ENCODE data around the gene DYNC2H1.

Gene DYNC2H1

DNA sequence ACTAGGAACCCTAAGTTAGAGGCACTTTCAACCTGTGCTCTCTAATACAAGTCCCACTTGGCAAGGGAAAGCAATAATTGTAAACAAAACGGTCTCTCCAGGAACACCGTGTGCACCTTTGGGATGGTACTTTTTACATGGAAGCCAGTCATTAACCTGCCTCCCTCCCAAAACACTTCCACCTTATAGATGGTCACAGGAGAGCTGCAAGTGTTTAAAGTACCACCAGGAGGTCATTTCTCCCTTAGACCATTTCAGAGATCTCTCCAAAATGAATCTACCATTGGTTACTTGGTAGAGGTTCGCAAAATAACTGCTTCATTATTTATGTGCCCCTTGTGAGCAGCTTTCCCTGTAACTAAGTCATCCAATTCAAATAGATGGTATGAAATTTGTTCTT, 375.3 kb downstream of the DYNC2H1 start:
- Histone ChIP-seq H3K18ac (ENCODE audit: low read length) (no peak overlapping the region), H3K14ac (ENCODE audit: low read length) (no peak overlapping the region), H3K4me2 (ENCODE audit: insufficient read depth, low read length, poor library complexity, severe bottlenecking) (no peak overlapping the region), H3K27me3 (ENCODE audit: control insufficient read depth in 3 of 3, insufficient read depth in 3 of 3, low read depth in 1 of 3, low read length in 3 of 3) (no peaks in the 10 kb centered on the region), H3K9ac (ENCODE audit: low read depth, low read length, poor library complexity) (no peak overlapping the region), H2AFZ (ENCODE audit: low read length) (no peak overlapping the region), H3K4ac (ENCODE audit: low read length) (no peak overlapping the region), H4K91ac (ENCODE audit: low read depth, low read length, poor library complexity) (no peak overlapping the region), H3K4me1 (ENCODE audit: control insufficient read depth in 2 of 2, insufficient read depth in 1 of 2, low read depth in 1 of 2, low read length in 2 of 2) (no peaks in the 10 kb centered on the region), H3K4me3 (ENCODE audit: low read length in 2 of 2) (no peak overlapping the region), H2BK12ac (ENCODE audit: low read length) (no peak overlapping the region), H3K23ac (ENCODE audit: low read depth, low read length, poor library complexity) (no peak overlapping the region), H2BK120ac (ENCODE audit: low read depth, low read length) (no peak overlapping the region), H3K36me3 (replicated peaks in 1 of 2; ENCODE audit: control insufficient read depth in 2 of 2, insufficient read depth in 2 of 2, low read length in 2 of 2) (no peaks in the 10 kb centered on the region), H3K27ac (replicated peaks; ENCODE audit: low read length) (no peak overlapping the region), H4K8ac (ENCODE audit: low read depth, low read length) (no peak overlapping the region), H2BK5ac (ENCODE audit: low read length) (no peak overlapping the region), H2AK5ac (ENCODE audit: low read depth, low read length) (no peak overlapping the region), H3K79me1 (ENCODE audit: low read depth, low read length) (no peaks in the 10 kb centered on the region), H2BK15ac (ENCODE audit: low read length) (no peak overlapping the region), H3K9me3 (replicated peaks in 1 of 2; ENCODE audit: control insufficient read depth in 2 of 2, insufficient read depth in 1 of 2, low read depth in 1 of 2, low read length in 2 of 2) (no peaks in the 10 kb centered on the region)
- DNase-seq (ENCODE audit: low spot score) = no peak
- WGBS, 2 donors (ENCODE audit: extremely low coverage in 2 of 2, insufficient read length in 2 of 2, insufficient replicate concordance in 1 of 2) = no CpG with 5 or more reads among the region's 3 CpGs

- no peaks in the 10 kb centered on the region for H3K79me1 ChIP-seq (ENCODE audit: low read depth, low read length)
- H2BK12ac ChIP-seq (ENCODE audit: low read length) = no peak overlapping the region
- no peaks in the 10 kb centered on the region for H3K9me3 ChIP-seq (replicated peaks in 1 of 2; ENCODE audit: control insufficient read depth in 2 of 2, insufficient read depth in 1 of 2, low read depth in 1 of 2, low read length in 2 of 2)
- no peak overlapping the region for H3K9ac ChIP-seq (ENCODE audit: low read depth, low read length, poor library complexity)
- WGBS, 2 donors (ENCODE audit: extremely low coverage in 2 of 2, insufficient read length in 2 of 2, insufficient replicate concordance in 1 of 2) = no CpG with 5 or more reads among the region's 5 CpGs
- no peak overlapping the region for H3K4me3 ChIP-seq (ENCODE audit: low read length in 2 of 2)
- H2AFZ ChIP-seq (ENCODE audit: low read length) = no peak overlapping the region
- no peak overlapping the region for H2BK15ac ChIP-seq (ENCODE audit: low read length)
- no peak for DNase-seq (ENCODE audit: low spot score)
- H4K8ac ChIP-seq (ENCODE audit: low read depth, low read length) = no peak overlapping the region
- no peak overlapping the region for H4K91ac ChIP-seq (ENCODE audit: low read depth, low read length, poor library complexity)
- H3K4me2 ChIP-seq (ENCODE audit: insufficient read depth, low read length, poor library complexity, severe bottlenecking) = no peak overlapping the region
- H3K27me3 ChIP-seq (ENCODE audit: control insufficient read depth in 3 of 3, insufficient read depth in 3 of 3, low read depth in 1 of 3, low read length in 3 of 3) = no peaks in the 10 kb centered on the region
- no peak overlapping the region for H3K23ac ChIP-seq (ENCODE audit: low read depth, low read length, poor library complexity)
- H2AK5ac ChIP-seq (ENCODE audit: low read depth, low read length) = no peak overlapping the region
- H3K4ac ChIP-seq (ENCODE audit: low read length) = no peak overlapping the region
- no peaks in the 10 kb centered on the region for H3K4me1 ChIP-seq (ENCODE audit: control insufficient read depth in 2 of 2, insufficient read depth in 1 of 2, low read depth in 1 of 2, low read length in 2 of 2)
- no peak overlapping the region for H3K18ac ChIP-seq (ENCODE audit: low read length)
- H2BK5ac ChIP-seq (ENCODE audit: low read length) = no peak overlapping the region
- H3K36me3 ChIP-seq (replicated peaks in 1 of 2; ENCODE audit: control insufficient read depth in 2 of 2, insufficient read depth in 2 of 2, low read length in 2 of 2) = no peaks in the 10 kb centered on the region
- H2BK120ac ChIP-seq (ENCODE audit: low read depth, low read length) = no peak overlapping the region
- no peak overlapping the region for H3K14ac ChIP-seq (ENCODE audit: low read length)
- H3K27ac ChIP-seq (replicated peaks; ENCODE audit: low read length) = no peak overlapping the region
Observed at GRCh38 chr11:103486604-103487003, 377.4 kb downstream of the DYNC2H1 start.

- Histone ChIP-seq H2BK5ac (ENCODE audit: low read length) (no peak overlapping the region), H3K4ac (ENCODE audit: low read length) (no peak overlapping the region)
- WGBS, 2 donors (ENCODE audit: extremely low coverage in 2 of 2, insufficient read length in 2 of 2, insufficient replicate concordance in 1 of 2) = no CpG with 5 or more reads among the region's 4 CpGs
Observed at GRCh38 chr11:103487113-103487512, 377.9 kb downstream of the DYNC2H1 start.

DNA sequence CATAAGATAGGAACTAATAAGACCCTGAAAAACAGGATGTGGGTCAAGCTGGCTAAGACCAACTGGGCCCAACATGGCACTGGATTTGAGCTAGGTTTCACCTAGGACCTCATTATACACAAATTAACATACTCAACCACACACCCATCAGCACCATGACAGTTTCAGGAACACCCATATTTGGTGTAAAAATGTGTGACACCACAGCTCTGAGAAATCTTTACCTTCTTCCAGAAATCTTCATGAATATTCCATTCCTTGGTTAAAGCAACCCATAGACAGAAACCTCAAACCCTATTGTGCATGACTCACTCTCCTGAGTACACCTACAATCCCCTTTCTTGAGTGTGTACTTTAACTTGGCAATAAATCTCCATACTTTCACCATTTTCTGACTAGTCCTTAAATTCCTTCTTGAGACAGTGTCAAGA, 378.8 kb downstream of the DYNC2H1 start:
- no peak overlapping the region for H4K91ac ChIP-seq (ENCODE audit: low read depth, low read length, poor library complexity)
- H3K23ac ChIP-seq (ENCODE audit: low read depth, low read length, poor library complexity) = no peak overlapping the region
- no peak overlapping the region for H3K4me3 ChIP-seq (ENCODE audit: low read length in 2 of 2)
- no peaks in the 10 kb centered on the region for H3K27me3 ChIP-seq (ENCODE audit: control insufficient read depth in 3 of 3, insufficient read depth in 3 of 3, low read depth in 1 of 3, low read length in 3 of 3)
- no peak for DNase-seq (ENCODE audit: low spot score)
- H4K8ac ChIP-seq (ENCODE audit: low read depth, low read length) = no peak overlapping the region
- H3K27ac ChIP-seq (replicated peaks; ENCODE audit: low read length) = no peak overlapping the region
- H2BK5ac ChIP-seq (ENCODE audit: low read length) = no peak overlapping the region
- no peak overlapping the region for H3K18ac ChIP-seq (ENCODE audit: low read length)
- H3K9me3 ChIP-seq (replicated peaks in 1 of 2; ENCODE audit: control insufficient read depth in 2 of 2, insufficient read depth in 1 of 2, low read depth in 1 of 2, low read length in 2 of 2) = no peaks in the 10 kb centered on the region
- no peak overlapping the region for H2BK12ac ChIP-seq (ENCODE audit: low read length)
- H2AFZ ChIP-seq (ENCODE audit: low read length) = no peak overlapping the region
- no peak overlapping the region for H2BK120ac ChIP-seq (ENCODE audit: low read depth, low read length)
- H2AK5ac ChIP-seq (ENCODE audit: low read depth, low read length) = no peak overlapping the region
- no peak overlapping the region for H3K14ac ChIP-seq (ENCODE audit: low read length)
- no peaks in the 10 kb centered on the region for H3K36me3 ChIP-seq (replicated peaks in 1 of 2; ENCODE audit: control insufficient read depth in 2 of 2, insufficient read depth in 2 of 2, low read length in 2 of 2)
- no peak overlapping the region for H3K4ac ChIP-seq (ENCODE audit: low read length)
- H3K4me2 ChIP-seq (ENCODE audit: insufficient read depth, low read length, poor library complexity, severe bottlenecking) = no peak overlapping the region
- no peaks in the 10 kb centered on the region for H3K79me1 ChIP-seq (ENCODE audit: low read depth, low read length)
- no peaks in the 10 kb centered on the region for H3K4me1 ChIP-seq (ENCODE audit: control insufficient read depth in 2 of 2, insufficient read depth in 1 of 2, low read depth in 1 of 2, low read length in 2 of 2)
- no peak overlapping the region for H2BK15ac ChIP-seq (ENCODE audit: low read length)
- H3K9ac ChIP-seq (ENCODE audit: low read depth, low read length, poor library complexity) = no peak overlapping the region

More at GRCh38 chr11:103487113-103487512, 377.9 kb downstream of the DYNC2H1 start:
- Histone ChIP-seq H3K9ac (ENCODE audit: low read depth, low read length, poor library complexity) (no peak overlapping the region), H3K27me3 (ENCODE audit: control insufficient read depth in 3 of 3, insufficient read depth in 3 of 3, low read depth in 1 of 3, low read length in 3 of 3) (no peaks in the 10 kb centered on the region), H3K18ac (ENCODE audit: low read length) (no peak overlapping the region), H3K23ac (ENCODE audit: low read depth, low read length, poor library complexity) (no peak overlapping the region), H2AK5ac (ENCODE audit: low read depth, low read length) (no peak overlapping the region), H2BK12ac (ENCODE audit: low read length) (no peak overlapping the region), H3K4me1 (ENCODE audit: control insufficient read depth in 2 of 2, insufficient read depth in 1 of 2, low read depth in 1 of 2, low read length in 2 of 2) (no peaks in the 10 kb centered on the region), H2AFZ (ENCODE audit: low read length) (no peak overlapping the region), H3K4me3 (ENCODE audit: low read length in 2 of 2) (no peak overlapping the region), H3K27ac (replicated peaks; ENCODE audit: low read length) (no peak overlapping the region), H3K36me3 (replicated peaks in 1 of 2; ENCODE audit: control insufficient read depth in 2 of 2, insufficient read depth in 2 of 2, low read length in 2 of 2) (no peaks in the 10 kb centered on the region), H3K14ac (ENCODE audit: low read length) (no peak overlapping the region), H2BK120ac (ENCODE audit: low read depth, low read length) (no peak overlapping the region), H3K9me3 (replicated peaks in 1 of 2; ENCODE audit: control insufficient read depth in 2 of 2, insufficient read depth in 1 of 2, low read depth in 1 of 2, low read length in 2 of 2) (no peaks in the 10 kb centered on the region), H3K79me1 (ENCODE audit: low read depth, low read length) (no peaks in the 10 kb centered on the region), H3K4me2 (ENCODE audit: insufficient read depth, low read length, poor library complexity, severe bottlenecking) (no peak overlapping the region), H2BK15ac (ENCODE audit: low read length) (no peak overlapping the region), H4K8ac (ENCODE audit: low read depth, low read length) (no peak overlapping the region), H4K91ac (ENCODE audit: low read depth, low read length, poor library complexity) (no peak overlapping the region)
- DNase-seq (ENCODE audit: low spot score) = no peak

Data from neuronal stem cell (in vitro differentiated cells).